Smooth muscle cell (in vitro differentiated cells): Measurements from ENCODE around the gene UBXN7. TPM values are rescaled to one million over a fixed set of nuclear protein-coding genes. Genes with fewer than 3 reads are reported as not detected.
"Not testable (repeated sequence)": the region's sequence is repeated elsewhere in the genome, so short reads cannot be mapped to it uniquely, and the experiment has no call there.

Experiments
- DNase-seq: peaks from one replicate; lab custom pipeline; 2025; ENCODE audit not compliant: unreplicated experiment; lab: John Stamatoyannopoulos, UW
- H2AFZ ChIP-seq: fragments of 200-600 bp; sonication (generic); 2 replicates; pipeline ENCODE4 v1.6.0; 2016; ENCODE audit warnings: antibody characterized with exemption, low read depth, mild to moderate bottlenecking
- H3F3A ChIP-seq: fragments of 200-600 bp; sonication (generic); 2 replicates; pipeline ENCODE4 v1.6.0; 2017; ENCODE audit warnings: antibody characterized with exemption, low read depth
- H3K27ac ChIP-seq: fragments of 200-600 bp; sonication (generic); 2 replicates; pipeline ENCODE4 v1.5.1; 2016; ENCODE audit warnings: low read depth, mild to moderate bottlenecking
- H3K27me3 ChIP-seq: fragments of 200-600 bp; sonication (generic); 2 replicates; pipeline ENCODE4 v1.6.1; 2016; ENCODE audit warnings: low read depth, mild to moderate bottlenecking
- H3K36me3 ChIP-seq: fragments of 200-600 bp; sonication (generic); 2 replicates; pipeline ENCODE4 v1.5.1; 2016; ENCODE audit warnings: low read depth
- H3K4me1 ChIP-seq: fragments of 200-600 bp; sonication (generic); 2 replicates; pipeline ENCODE4 v1.5.1; 2016; ENCODE audit warnings: low read depth
- H3K4me2 ChIP-seq: fragments of 200-600 bp; sonication (generic); 2 replicates; pipeline ENCODE4 v1.6.0; 2016; ENCODE audit warnings: mild to moderate bottlenecking
- H3K4me3 ChIP-seq: fragments of 200-600 bp; sonication (generic); 2 replicates; pipeline ENCODE4 v1.5.1; 2016; ENCODE audit warnings: mild to moderate bottlenecking
- H3K79me2 ChIP-seq: fragments of 200-600 bp; sonication (generic); 2 replicates; pipeline ENCODE4 v1.6.0; 2016; ENCODE audit warnings: low read depth, mild to moderate bottlenecking
- H3K9ac ChIP-seq: fragments of 200-600 bp; sonication (generic); 2 replicates; pipeline ENCODE4 v1.6.0; 2016; ENCODE audit warnings: low read depth
- H3K9me3 ChIP-seq: fragments of 200-600 bp; sonication (generic); replicated peaks from 2 replicates; pipeline ENCODE4 v1.5.1; 2016; ENCODE audit warnings: low read depth
- H4K20me1 ChIP-seq: fragments of 200-600 bp; sonication (generic); 2 replicates; pipeline ENCODE4 v1.6.0; 2016; ENCODE audit warnings: low read depth
- CTCF ChIP-seq: fragments of 200-600 bp; sonication (generic); IDR thresholded peaks from 2 replicates; pipeline ENCODE4 v1.5.1; 2017; ENCODE audit warnings: borderline replicate concordance, mild to moderate bottlenecking, antibody characterized with exemption; ENCODE audit not compliant: insufficient read depth, poor library complexity, severe bottlenecking
- WGBS: methylation state at CpG from one replicate; pipeline ENCODE4 v1.1.7; 2016; ENCODE audit warnings: low lambda C conversion rate; 5-methylcytosine and 5-hydroxymethylcytosine counted together
- polyA plus RNA-seq: library from polyadenylated mRNA; unstranded; fragments of >200 nt; fragmentation: Nextera tagmentation; extraction: Ambion mirVana; gene quantifications from 2 replicates; pipeline ENCODE4 v1.2.1, GENCODE V29; 2016
- total RNA-seq: library from RNA; depleted of rRNA; stranded (reverse); fragments of >200 nt; gene quantifications from 2 replicates; pipeline ENCODE4 v1.2.3, GENCODE V29; 2014

The UBXN7 gene
- total and polyA plus RNA-seq, 2 experiments from 2014 or later: 26.7 to 32.2 TPM

DNA sequence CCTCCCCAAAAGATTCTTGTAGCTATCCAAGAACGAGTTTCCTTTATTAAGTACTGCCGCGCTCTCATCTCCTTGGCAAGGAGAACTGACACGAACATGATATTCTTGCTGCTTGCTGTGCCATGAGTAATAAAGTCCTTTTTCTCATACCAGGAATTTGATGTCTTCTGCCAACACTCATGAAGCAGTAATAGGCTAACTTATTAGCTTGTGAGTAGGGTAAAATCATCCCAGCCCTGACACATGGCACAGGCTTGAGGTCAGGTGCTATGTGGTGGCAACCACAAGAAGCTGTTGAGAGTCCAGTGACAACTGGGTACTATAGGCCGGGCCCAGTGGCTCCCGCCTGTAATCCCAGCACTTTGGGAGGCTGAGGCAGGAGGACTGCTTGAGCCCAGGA, 22.7 kb upstream of the UBXN7 start:
- Histone ChIP-seq H3K4me2 (no peak overlapping the region), H4K20me1 (no peaks in the 10 kb centered on the region), H3K27me3 (no peaks in the 10 kb centered on the region), H3K9me3 (no peaks in the 10 kb centered on the region), H3K27ac (no peak overlapping the region), H3K36me3 (no peaks in the 10 kb centered on the region), H3F3A (no peaks in the 10 kb centered on the region), H3K4me1 (no peaks in the 10 kb centered on the region), H3K4me3 (no peak overlapping the region), H3K79me2 (no peaks in the 10 kb centered on the region), H3K9ac (no peak overlapping the region), H2AFZ (no peak overlapping the region)
- 95% methylated on average over 6 of the region's 6 CpGs for WGBS
- DNase-seq: no peak
- no peak for TF ChIP-seq CTCF

DNA sequence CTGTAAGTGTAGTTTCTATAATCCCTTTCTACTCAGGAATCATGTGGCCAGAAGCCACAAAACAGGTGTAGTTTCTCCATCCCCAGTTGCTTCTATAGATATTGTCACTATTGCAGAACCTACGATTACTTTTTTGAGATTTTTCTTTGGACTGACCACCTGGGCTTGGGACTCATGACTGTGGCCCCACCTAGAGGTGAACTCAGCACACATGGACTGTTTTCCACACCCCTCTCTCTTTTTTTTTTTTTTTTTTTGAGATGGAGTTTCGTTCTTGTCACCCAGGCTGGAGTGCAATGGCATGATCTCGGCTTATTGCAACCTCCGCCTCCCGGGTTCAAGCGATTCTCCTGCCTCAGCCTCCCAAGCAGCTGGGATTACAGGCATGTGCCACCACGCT, 13.2 kb upstream of the UBXN7 start:
- not testable (repeated sequence) for H3K27ac ChIP-seq, H3K4me3 ChIP-seq, H3K9ac ChIP-seq, H2AFZ ChIP-seq, H3K4me2 ChIP-seq, H3K4me1 ChIP-seq, H3K36me3 ChIP-seq, H3F3A ChIP-seq, H3K27me3 ChIP-seq, DNase-seq, H3K79me2 ChIP-seq, H4K20me1 ChIP-seq, H3K9me3 ChIP-seq
- WGBS: 98% methylated on average over 4 of the region's 7 CpGs

DNA sequence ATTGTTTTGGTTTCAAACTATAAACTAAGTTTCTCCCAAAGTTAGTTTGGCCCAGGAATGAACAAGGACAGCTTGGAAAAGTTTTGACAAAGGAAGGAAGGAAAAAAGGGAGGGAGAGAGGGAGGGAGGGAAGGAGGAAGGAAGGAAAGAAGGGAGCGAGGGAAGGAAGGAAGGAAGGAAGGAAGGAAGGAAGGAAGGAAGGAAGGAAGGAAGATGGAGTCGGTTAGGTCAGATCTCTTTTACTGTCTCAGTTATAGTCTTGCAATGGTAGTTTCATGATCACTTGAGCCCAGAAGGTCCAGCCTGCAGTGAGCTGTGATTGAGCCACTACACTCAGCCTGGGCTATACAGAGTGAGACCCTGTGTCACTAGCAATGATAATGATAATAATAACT, 12.3 kb upstream of the UBXN7 start:
- Histone ChIP-seq H3K4me2 (no peak overlapping the region), H3K36me3 (no peaks in the 10 kb centered on the region), H3K9me3 (no peaks in the 10 kb centered on the region), H4K20me1 (no peaks in the 10 kb centered on the region), H3K79me2 (no peaks in the 10 kb centered on the region), H3F3A (no peaks in the 10 kb centered on the region), H3K27ac (no peak overlapping the region), H3K9ac (no peak overlapping the region), H2AFZ (no peak overlapping the region), H3K4me1 (no peaks in the 10 kb centered on the region), H3K4me3 (no peak overlapping the region), H3K27me3 (no peaks in the 10 kb centered on the region)
- no peak for DNase-seq
- 38% methylated on average over 1 of the region's 2 CpGs for WGBS
- TF ChIP-seq CTCF: no peak

DNA sequence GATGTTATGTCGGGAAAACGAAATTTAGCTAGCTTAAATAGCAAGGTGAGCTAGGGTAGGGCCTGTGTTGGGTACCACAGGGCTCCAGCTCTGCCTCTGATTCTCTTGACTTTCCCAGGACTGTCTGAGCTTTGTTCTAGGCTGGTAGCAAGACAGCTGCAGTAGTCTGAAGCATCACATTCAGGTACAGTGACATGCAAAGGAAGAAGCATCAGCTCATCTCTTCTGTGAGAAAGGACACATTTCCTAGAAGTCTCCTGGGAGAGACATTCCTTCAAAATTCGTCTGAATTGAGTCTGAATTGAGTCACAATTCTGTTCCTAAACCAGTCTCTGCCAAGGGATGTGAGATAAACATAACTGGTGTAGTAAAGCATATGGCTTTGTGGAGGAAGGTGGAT, 8.5 kb upstream of the UBXN7 start:
- no peak for TF ChIP-seq CTCF
- no peak overlapping the region for H3K9ac ChIP-seq
- no peaks in the 10 kb centered on the region for H4K20me1 ChIP-seq
- no peaks in the 10 kb centered on the region for H3K9me3 ChIP-seq
- no peaks in the 10 kb centered on the region for H3F3A ChIP-seq
- no peak overlapping the region for H3K4me3 ChIP-seq
- no peak overlapping the region for H3K4me2 ChIP-seq
- no peak for DNase-seq
- 75% methylated on average over 3 of the region's 3 CpGs for WGBS
- no peak overlapping the region for H3K27ac ChIP-seq
- no peaks in the 10 kb centered on the region for H3K4me1 ChIP-seq
- H3K36me3 ChIP-seq: no peaks in the 10 kb centered on the region
- H3K27me3 ChIP-seq: no peaks in the 10 kb centered on the region
- no peaks in the 10 kb centered on the region for H3K79me2 ChIP-seq
- no peak overlapping the region for H2AFZ ChIP-seq
